Ramos (cell line): ENCODE data around the gene MLANA.

Experiments used
- in situ Hi-C: fragments of 300-500 bp; cut with MboI; formaldehyde crosslinking; loops from one replicate; pipeline ENCODE4 v1.14.3; 2022; ENCODE audit warnings: low sequenced_read_pairs; ENCODE audit not compliant: unreplicated experiment

Gene MLANA

GRCh38 chr9:5896863-5897262 lies 6.2 kb downstream of the MLANA start:
- in situ Hi-C loops, result no loop called here

DNA sequence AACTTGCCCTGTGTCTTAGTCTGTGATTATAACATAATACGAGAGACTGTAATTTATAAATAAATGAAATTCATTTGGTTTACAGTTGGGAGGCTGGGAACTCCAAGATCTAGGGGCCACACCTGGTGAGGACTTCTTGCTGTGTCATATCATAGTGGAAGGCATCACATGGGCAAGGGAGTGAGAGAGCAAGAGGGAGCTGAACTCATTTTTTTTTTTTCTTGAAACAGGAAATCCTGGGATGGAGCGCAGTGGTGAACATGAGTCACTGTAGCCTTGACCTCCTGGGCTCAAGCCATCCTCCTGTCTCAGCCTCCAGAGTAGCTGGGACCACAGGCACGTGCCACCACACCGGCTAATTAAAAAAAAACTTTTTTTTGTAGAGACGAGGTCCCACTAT lies 7.2 kb downstream of the MLANA start:
- in situ Hi-C loops, result no loop called here

DNA sequence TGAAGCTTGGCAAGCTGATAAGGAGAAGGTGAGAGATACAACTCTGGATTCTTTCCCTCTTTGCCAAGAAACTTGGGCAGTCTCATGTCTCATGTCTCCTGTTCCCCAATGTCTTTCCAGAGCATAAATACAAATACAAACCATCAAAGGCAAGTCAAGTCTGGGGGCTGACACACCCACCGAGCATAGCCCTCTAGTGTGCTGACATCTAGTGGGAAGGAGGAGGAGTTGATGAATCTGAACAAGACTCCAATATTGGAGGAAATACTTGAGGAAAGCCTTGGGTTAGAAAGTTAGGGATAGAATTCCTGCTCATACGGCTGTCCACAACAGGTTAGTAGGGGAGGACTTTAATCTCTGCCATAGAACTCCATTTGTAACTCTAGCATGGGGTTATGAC lies 8.6 kb downstream of the MLANA start:
- in situ Hi-C loops, result no loop called here

DNA sequence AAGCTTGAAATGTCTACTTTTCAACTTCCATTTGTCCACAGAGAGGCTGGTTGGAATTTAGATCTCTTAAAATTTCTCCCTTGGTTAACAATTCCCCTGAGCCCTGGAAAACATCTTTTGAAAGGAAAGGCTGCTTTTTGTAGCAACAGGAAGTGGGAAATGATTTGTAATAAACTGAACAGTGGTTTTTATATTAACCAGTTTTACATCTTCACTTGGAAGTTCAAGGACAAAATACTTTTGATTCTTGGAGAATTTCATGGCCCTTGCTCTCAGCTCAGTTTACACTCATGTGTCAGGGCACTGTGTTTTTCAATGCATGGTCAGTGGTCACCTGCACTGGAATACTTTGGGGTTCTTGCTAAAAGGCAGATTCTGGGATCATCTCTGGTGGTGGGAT lies 9.9 kb downstream of the MLANA start:
- in situ Hi-C loops, result no loop called here

DNA sequence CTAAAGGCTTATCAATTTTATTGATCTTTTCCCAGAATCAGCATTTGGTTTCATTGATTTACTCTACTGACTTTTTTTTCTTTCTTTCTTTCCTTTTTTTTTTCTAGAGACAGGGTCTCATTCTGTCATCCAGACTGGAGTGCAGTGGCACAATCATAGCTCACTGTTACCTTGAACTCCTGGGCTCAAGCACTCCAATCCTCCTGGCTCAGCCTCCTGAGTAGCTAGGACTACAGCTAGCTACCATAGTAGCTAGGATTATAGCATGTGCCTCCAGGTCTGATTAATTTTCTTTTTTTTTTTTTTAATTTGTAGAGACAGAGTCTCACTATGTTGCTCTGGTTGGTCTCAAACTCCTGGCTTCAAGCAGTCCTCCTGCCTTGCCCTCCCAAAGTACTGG lies 11.7 kb downstream of the MLANA start:
- in situ Hi-C loops, result no loop called here

GRCh38 chr9:5908918-5909317 lies 18.2 kb downstream of the MLANA start:
- in situ Hi-C loops, result no loop called here

DNA sequence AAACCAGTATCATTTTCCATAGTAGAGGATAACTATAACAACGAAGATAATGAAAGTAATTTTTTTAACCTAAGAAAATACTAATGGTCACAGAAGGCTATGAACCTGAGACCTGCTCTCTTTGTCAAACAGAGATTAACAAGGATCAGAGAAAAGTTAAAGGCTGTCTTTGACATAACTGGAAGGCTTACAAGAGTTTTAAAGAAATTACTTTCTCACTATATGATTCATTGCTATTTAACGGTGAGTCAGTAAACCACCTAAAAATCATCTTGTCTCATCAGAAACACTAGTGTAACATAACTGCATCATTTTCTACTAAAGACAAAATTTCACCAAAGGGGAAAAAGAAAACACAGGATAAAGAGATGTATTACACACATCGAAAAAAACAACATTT lies 19.3 kb downstream of the MLANA start:
- in situ Hi-C loops, result no loop called here

DNA sequence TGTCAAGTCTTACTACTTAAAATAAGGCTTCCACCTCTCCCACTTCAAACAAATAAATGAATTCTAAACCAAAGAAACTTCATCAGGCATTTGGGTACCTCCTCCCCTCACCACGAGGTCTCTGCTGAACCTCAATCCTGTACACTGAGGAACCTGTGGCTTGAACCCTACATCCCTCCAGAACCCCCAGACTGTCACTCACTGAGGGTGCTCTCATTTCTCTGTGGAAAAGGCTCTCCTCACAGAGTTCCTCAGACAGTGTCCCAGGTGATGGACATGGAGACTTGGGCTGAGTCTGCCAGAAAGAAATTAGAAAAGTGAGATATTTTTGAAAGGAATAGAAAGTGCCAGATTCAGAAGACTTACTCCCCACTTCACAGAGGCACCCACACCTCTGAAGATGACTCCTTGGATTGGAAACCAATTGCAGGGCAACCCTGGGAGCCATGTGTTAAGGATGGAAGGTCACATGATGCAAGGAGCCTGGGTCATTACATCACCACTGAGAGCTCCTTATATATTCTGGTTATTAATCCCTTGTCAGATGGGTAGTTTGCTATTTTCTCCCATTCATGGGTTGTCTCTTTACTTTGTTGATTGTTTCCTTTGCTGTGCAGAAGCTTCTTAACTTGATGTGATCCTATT lies 19.8 kb downstream of the MLANA start:
- in situ Hi-C loops, result no loop called here

DNA sequence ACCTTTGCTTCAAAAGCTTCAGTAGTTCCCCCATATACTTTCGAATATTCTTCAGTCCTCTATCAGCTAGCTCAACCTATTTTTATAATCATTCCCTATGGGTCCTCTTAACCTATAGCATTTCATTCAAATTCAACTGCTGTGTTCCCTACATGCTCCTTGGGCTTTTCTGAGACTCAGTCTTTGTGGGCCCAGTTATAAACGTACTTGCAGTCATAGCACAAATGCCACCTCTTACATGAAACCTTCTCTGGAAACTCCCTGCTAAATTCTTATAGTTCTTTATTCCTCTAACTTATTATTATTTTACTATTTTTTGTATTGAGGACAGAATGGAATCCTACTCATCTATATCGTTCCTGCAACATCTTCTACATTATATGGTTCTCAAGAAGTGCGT lies 24.7 kb downstream of the MLANA start:
- in situ Hi-C loops, result no loop called here

- in situ Hi-C loops, result no loop called here
These were observed 26.6 kb downstream of the MLANA start for GRCh38 chr9:5917273-5917672.

DNA sequence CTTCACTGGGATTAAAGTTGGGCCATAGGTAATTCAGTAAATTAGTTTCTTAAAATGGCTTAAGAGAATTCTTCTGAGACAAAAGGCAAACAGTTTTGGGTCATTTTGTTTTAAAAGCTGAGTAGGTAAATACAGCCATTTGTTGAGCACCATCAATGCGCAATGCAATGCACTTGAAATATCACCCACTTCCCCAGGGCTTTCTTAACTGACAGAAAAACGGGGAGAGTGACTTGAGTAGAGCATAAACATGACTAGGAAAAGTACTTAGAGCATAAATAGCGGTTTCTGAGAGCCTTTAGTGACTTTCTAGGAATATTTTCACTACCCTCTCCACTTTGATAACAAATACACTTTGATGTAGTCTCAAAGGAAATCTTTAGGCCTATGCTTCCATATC lies 27.2 kb downstream of the MLANA start:
- in situ Hi-C loops, result no loop called here

GRCh38 chr9:5918460-5918859 lies 27.8 kb downstream of the MLANA start:
- in situ Hi-C loops, result no loop called here

DNA sequence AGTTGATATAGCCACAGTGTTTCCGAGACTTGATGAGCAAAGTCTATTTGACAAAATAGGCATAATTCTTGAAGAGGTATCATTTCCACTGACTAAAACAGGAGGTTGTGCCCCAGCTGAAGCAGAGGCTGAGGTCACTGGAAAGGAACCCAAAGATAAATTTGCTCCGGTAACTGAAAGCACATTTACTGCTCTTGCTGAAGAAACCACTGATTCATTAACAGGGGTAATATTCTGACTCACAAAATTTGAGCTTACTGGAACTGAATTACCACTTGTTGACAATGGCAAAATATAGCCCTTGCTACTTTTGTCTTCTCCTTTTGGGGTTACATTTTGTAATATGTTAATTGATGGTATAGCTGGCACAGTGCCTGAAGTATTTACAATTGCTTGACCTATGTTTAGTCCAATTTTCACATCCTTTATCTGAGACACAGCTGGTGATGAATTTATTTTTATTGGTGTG lies 30.2 kb downstream of the MLANA start:
- in situ Hi-C loops, result no loop called here

DNA sequence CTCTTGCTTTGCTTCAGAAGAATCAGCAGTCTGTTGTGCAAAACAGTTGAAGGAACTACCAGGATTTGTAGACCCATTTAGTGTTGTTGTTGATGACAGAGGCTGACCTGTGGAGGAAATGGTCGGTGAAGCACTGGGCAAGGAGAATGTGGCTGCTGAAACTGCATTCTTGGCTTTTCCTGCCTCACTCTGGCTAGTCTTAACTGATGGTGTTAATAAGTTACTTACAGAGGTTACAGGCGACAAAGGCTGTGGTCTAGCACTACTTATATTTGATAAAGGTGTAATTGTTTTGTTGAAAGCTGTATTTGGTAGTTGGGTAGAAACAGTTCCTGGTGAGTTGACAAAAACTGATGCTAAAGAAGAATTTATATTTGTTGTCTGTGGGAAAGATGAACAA lies 31.5 kb downstream of the MLANA start:
- in situ Hi-C loops, result no loop called here

DNA sequence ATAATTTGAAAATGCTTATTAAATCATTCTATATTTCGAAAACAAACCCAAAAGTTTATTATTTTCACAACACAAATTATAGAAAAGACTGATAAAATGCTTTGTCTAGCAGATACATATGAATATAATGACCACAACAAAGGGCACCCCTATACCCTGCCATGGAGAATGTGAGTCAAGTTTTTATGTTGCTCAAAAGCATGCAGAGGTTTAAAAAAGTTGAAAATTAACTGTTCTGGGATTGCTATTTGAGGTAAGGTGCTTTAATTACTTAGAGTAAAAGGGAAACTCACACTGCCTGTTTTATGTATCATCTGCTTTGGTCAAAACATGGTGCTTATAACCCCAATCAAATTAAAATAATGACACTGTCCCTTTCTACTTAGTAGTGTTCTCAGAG lies 41.0 kb downstream of the MLANA start:
- in situ Hi-C loops, result no loop called here

GRCh38 chr9:5938449-5938848 lies 47.8 kb downstream of the MLANA start:
- in situ Hi-C loops, result no loop called here

DNA sequence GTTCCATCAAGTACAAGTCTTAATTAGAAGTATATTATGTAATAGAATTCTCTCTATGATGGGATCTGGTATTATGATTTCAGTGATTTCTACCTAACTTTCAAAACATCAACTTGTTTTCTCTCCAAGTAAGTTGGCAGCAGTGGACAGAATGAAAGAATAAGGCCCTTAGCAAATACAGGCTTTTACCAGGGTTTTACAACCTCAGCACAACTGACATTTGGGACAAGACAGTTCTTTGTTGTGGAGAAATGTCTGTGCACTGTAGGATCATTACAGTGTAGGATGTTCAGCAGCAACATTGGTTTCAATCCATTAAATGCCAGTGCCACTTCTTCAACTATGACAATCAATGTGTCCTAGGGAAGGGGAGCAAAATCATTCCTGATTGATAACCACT lies 48.8 kb downstream of the MLANA start:
- in situ Hi-C loops, result no loop called here

- in situ Hi-C loops, result no loop called here
These were observed 50.5 kb downstream of the MLANA start for GRCh38 chr9:5941214-5941613.

GRCh38 chr9:5945112-5945511 lies 54.4 kb downstream of the MLANA start:
- in situ Hi-C loops, result no loop called here

GRCh38 chr9:5947912-5948311 lies 57.2 kb downstream of the MLANA start:
- in situ Hi-C loops, result no loop called here

DNA sequence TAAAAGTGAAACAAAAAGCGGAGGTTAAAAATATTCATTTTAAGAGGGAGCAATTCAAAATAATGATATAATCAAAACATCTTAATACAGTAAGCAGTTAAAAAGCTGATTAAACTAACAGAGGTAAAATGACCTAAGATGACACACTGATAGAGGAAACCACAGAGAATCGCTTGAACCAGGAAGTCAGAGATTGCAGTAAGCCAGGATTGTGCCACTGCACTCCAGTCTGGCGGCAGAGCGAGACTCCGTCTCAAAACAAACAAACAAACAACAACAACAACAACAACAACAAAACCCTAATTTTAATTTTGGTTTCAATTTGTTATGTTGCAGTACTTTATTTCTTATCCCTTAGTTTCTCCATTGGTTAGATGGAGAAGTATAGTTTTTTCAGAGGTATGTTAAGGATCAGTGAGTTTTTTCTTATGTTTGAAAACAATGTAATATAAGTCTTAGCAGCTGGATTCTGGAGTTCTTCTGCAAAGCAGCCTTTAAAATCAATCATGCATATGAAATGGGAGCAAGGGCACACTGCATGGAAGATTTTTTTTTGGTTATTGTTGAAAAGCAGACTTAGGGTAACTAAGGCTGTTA lies 58.5 kb downstream of the MLANA start:
- in situ Hi-C loops, result no loop called here

DNA sequence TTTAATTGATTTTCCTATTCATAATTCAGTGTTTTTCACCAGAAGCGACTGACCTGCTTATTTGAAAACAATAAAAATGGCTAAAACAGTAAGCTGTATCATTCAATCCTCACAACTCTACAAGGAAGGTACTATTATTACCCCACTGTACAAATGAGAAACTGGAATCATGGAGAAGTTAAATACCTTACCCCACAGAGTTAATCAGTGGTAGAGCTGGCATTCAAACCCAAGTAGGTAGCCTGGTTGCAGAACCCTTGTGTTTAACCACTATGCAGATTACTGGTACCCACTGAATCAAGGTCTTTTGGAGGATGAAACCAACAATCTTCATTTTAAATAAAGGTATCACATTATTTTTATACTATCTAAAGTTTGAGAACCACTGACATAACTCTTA lies 59.6 kb downstream of the MLANA start:
- in situ Hi-C loops, result no loop called here
